ENCODE results near the gene RBM20.

RBM20 gene

DNA sequence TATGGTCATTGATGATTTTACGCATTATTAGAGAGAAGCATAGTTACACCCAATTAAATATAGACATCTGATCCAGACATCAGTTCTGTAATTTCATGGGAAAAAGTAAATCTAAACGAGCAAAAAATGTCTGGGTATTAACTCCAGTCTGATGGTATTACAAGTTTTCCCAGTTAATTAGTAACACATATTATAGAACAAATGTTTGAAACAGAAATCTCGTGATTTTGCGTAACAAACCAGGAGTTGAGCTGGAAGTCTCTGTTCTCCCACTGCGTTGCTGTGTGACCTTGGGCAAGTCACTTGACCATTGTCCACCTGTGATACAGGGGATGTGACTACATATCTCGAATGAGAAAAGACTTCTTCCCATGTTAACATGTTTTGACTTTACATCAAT lies 43.3 kb downstream of the RBM20 start:
- DNase-seq (ENCODE audit: low read depth) = no peak
- H3K4me3 ChIP-seq (ENCODE audit: low read depth, low read length) = no peak overlapping the region
- TF ChIP-seq, protein P1, sequence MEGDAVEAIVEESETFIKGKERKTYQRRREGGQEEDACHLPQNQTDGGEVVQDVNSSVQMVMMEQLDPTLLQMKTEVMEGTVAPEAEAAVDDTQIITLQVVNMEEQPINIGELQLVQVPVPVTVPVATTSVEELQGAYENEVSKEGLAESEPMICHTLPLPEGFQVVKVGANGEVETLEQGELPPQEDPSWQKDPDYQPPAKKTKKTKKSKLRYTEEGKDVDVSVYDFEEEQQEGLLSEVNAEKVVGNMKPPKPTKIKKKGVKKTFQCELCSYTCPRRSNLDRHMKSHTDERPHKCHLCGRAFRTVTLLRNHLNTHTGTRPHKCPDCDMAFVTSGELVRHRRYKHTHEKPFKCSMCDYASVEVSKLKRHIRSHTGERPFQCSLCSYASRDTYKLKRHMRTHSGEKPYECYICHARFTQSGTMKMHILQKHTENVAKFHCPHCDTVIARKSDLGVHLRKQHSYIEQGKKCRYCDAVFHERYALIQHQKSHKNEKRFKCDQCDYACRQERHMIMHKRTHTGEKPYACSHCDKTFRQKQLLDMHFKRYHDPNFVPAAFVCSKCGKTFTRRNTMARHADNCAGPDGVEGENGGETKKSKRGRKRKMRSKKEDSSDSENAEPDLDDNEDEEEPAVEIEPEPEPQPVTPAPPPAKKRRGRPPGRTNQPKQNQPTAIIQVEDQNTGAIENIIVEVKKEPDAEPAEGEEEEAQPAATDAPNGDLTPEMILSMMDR (IDR thresholded peaks at IDR 0.05; ENCODE audit: low read depth, low read length, missing control alignments) = no peak

- H3K4me3 ChIP-seq (ENCODE audit: low read depth, low read length) = no peak overlapping the region
- TF ChIP-seq, protein P1 (IDR thresholded peaks at IDR 0.05; ENCODE audit: low read depth, low read length, missing control alignments) = no peak
- DNase-seq (ENCODE audit: low read depth) = no peak
Measured at GRCh38 chr10:110691139-110691538, 47.0 kb downstream of the RBM20 start.

DNA sequence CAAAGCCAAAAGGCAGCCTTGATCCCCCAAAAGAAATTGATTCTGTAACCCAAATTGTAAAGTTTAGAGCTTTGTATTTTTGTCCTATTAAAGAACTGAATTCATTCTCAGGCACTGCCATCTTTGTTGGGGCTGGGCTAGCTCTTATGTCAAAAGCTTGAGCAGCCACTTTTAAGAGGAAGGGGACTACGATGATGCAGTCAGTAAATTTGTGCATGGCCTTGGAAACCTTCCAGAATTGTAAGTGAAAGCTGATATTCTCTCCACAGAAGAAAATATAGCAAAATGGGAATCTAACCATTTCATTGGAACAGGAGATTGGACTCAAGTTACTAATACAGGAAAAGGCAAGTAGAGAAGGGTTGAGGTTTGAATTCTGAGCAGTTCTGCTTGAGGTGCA lies 50.1 kb downstream of the RBM20 start:
- TF ChIP-seq, protein P1 (IDR thresholded peaks at IDR 0.05; ENCODE audit: low read depth, low read length, missing control alignments) = no peak
- H3K4me3 ChIP-seq (ENCODE audit: low read depth, low read length) = no peak overlapping the region
- no peak for DNase-seq (ENCODE audit: low read depth)

DNA sequence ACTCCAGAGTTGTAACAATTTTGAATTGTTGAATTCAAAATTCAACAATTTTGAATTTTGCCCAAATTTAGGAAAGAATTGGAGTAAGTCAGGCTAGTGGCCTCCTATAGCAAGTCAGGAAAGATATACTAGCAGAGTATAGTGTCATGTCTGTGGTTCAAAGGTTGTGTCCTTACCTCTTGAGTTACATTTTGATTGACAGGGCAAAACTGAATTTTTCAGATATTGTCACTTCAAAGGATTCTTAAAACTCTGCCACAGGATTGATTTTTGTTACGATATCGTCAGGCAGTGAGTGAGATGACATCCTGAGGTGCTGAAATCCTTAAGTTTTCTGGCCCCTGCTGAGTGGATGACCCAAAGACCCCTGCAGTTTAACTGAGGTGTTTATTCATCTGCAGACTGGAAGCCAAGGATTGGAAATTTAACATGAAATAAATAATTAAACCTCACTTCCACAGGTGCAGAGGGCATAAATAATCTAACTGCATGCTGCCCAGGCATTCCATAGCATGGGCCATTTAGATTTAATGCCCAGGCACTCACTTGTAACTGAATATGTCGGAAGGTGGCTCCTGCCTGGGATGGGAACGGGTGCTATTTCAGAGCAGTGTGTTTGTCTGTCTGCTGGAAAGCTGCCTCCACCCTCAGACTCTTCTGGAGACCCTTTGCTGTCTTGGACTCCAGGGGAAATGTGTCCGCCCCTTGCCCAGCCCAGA lies 50.8 kb downstream of the RBM20 start:
- DNase-seq (ENCODE audit: low read depth) = no peak
- no peak overlapping the region for H3K4me3 ChIP-seq (ENCODE audit: low read depth, low read length)
- TF ChIP-seq, protein P1 (IDR thresholded peaks at IDR 0.05; ENCODE audit: low read depth, low read length, missing control alignments) = no peak

DNA sequence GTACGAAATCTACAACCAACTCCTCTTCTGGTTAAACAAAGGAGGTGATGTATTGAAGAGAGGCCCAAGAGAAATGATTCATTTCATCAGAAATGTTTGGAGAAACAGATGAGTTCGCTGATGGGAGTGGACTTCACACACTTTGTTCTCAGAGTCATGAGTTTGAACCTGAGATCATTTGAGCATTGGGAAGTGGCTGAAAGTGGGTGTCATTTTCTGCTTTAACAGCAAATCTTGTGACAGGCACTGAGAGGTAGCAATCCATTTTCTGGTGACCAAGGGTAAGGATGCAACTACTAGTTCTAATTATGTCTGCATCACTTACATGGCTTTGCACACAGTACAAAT lies 51.4 kb downstream of the RBM20 start:
- TF ChIP-seq, protein P1 (IDR thresholded peaks at IDR 0.05; ENCODE audit: low read depth, low read length, missing control alignments) = no peak
- no peak overlapping the region for H3K4me3 ChIP-seq (ENCODE audit: low read depth, low read length)
- no peak for DNase-seq (ENCODE audit: low read depth)

DNA sequence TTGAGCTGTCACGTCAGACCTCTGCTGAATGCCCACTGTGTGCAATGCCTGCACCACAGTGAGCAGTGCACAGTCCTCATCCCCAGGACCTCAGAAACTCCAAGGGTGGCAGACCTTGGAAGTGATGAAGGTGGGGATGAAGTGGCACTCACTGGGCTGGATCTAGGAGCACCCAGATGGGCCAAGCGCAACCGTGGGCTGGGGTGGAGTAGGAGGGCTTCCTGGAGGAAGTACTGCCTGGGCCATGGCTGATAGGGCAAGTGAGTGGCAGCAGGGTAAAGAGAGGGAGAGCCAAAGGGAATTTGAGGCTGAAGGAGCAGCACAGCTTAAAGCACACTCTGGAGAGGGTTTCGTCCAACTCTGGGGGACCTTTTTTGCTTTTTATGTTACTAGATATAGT lies 52.3 kb downstream of the RBM20 start:
- TF ChIP-seq, protein P1 (IDR thresholded peaks at IDR 0.05; ENCODE audit: low read depth, low read length, missing control alignments) = no peak
- no peak overlapping the region for H3K4me3 ChIP-seq (ENCODE audit: low read depth, low read length)
- no peak for DNase-seq (ENCODE audit: low read depth)

DNA sequence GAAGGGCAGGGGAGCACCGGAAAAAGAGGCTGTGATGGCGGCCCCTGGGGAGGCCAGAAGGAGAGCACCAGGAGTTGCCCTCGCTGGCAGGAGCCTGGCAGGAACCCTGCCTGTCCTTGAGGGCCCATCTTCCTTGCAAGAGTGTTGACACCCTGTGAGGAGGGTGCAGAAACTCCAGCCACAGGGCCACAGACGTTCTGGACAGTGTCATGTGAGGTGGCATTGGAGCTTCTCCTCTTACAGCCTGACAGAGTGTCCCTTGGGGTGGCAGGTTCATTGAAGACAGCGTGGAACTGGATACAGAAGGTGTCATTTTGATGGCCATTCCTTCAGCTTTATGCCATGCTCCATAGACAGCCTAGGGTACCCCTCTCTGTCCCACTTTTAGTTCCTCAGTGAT lies 54.2 kb downstream of the RBM20 start:
- TF ChIP-seq, protein P1 (IDR thresholded peaks at IDR 0.05; ENCODE audit: low read depth, low read length, missing control alignments) = no peak
- no peak overlapping the region for H3K4me3 ChIP-seq (ENCODE audit: low read depth, low read length)

More for the DNA sequence above, 54.2 kb downstream of the RBM20 start:
- DNase-seq (ENCODE audit: low read depth) = no peak

Measured in GM12864 (cell line).